Motor neuron (in vitro differentiated cells): Measurements from ENCODE around the gene UROC1. TPM values are rescaled to one million over a fixed set of nuclear protein-coding genes. Genes with fewer than 3 reads are reported as not detected.

Source experiments
- ATAC-seq, 8 experiments: fragments of 200-7000 bp; cut with Tn5 transposase; replicated peaks in 6 of 8; 2 replicates each; pipeline ENCODE4 v1.8.0; 2021; ENCODE audit warnings: mild to moderate bottlenecking in 8 of 8, moderate library complexity in 8 of 8
- H3K27ac ChIP-seq, 2 donors: fragments of 250-450 bp; sonication (Bioruptor Pico); 2 replicates each; pipeline ENCODE4 v1.9.0; 2021; ENCODE audit warnings: antibody characterized with exemption in 2 of 2, mild to moderate bottlenecking in 2 of 2, moderate library complexity in 1 of 2
- H3K4me1 ChIP-seq, 2 donors: fragments of 250-450 bp; sonication (Bioruptor Pico); replicated peaks in 1 of 2; 2 replicates each; pipeline ENCODE4 v1.6.1; 2021; ENCODE audit warnings: antibody characterized with exemption in 2 of 2, mild to moderate bottlenecking in 2 of 2, moderate library complexity in 1 of 2
- H3K4me3 ChIP-seq, 5 donors: fragments of 250-450 bp; sonication (Bioruptor Pico); 2 replicates each; pipeline ENCODE4 v1.9.0; 2021; ENCODE audit warnings: antibody characterized with exemption in 5 of 5, mild to moderate bottlenecking in 5 of 5, moderate library complexity in 4 of 5
- WGBS, 10 experiments: fragments of 450-650 bp; shearing (Covaris generic); methylation state at CpG; one replicate each; pipeline ENCODE4 v1.0.0; 2022; 5-methylcytosine and 5-hydroxymethylcytosine counted together
- in situ Hi-C, 9 experiments: fragments of 400-800 bp; cut with MboI; loops; one replicate each; pipeline ENCODE4 v1.15.0; 2021; ENCODE audit warnings: low sequenced_read_pairs in 9 of 9, low pct_unique_long_range_greater_than_20kb in 2 of 9; ENCODE audit not compliant: unreplicated experiment in 9 of 9
- total RNA-seq, 8 experiments: library from RNA; unstranded; fragments of 300-600 nt; gene quantifications; 2 replicates each; pipeline versions ENCODE4 v1.2.3 to v1.2.4, GENCODE V29; 2022

Gene UROC1
- total RNA-seq, 8 experiments from 2014 or later, result 0.04 to 0.38 (median 0.10) TPM; not detected in 2

DNA sequence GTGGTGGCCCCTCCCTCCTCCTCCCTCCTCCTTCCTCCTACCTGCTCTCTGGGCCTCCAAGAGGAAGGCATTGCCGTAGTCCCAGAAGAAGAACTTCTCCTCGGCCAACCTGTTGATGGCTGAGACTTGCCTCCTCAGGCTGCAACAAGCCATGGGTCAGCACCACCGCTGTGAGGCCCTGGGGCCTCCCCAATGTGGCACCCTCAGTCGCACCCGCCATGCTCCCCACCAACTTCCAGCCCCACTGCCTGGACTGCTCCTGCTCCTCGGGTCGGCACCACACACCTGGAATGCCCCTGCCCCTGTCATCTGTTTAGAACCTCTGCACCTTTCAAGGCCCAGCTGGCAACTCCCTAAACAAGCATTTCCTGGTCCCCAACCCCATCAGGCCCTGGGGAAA, 17.6 kb downstream of the UROC1 start:
- WGBS, 10 experiments, result 80 to 100% (median 90%) methylated on average over 2 to 4 of the region's 7 CpGs; no CpG with 5 or more reads in 7 of the 10 experiments
- in situ Hi-C loops, result no loop called here
- no peak for ATAC-seq
- Histone ChIP-seq H3K4me3 (no peak overlapping the region), H3K4me1 (peaks cover 14 to 15% of the 10 kb centered on the region in 2 donors), H3K27ac (no peak overlapping the region)

DNA sequence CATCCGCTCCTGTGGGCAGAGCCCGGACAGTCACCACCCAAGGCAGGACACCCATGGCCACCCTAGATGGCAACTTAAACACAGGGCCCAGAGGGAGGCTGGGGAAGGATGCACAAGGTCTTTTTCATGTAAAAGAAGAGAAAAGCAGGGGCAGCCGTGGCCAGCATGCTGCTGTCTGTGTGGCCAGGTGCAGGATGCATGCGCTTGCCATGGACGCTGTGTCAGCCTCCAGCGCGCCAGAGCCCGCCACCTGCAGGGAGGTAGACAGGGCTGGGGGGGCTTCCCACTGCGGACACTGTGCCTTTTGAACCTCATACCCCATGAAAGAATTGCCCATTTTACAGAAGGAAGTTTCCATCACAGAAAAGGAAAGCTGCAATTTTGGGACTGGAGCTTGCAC, 18.2 kb downstream of the UROC1 start:
- no peak overlapping the region for H3K27ac ChIP-seq
- WGBS, 10 experiments, result 64 to 100% (median 83%) methylated on average over 1 to 6 of the region's 9 CpGs; no CpG with 5 or more reads in 5 of the 10 experiments
- in situ Hi-C loops, result no loop called here
- H3K4me3 ChIP-seq, result no peak overlapping the region
- no peak for ATAC-seq
- peaks cover 15% of the 10 kb centered on the region in 2 donors for H3K4me1 ChIP-seq

GRCh38 chr3:126498929-126499328, 18.6 kb downstream of the UROC1 start:
- in situ Hi-C loops, result no loop called here
- H3K4me1 ChIP-seq, result peaks cover 19 to 20% of the 10 kb centered on the region in 2 donors
- no peak overlapping the region for H3K27ac ChIP-seq
- no peak overlapping the region for H3K4me3 ChIP-seq
- WGBS, 10 experiments, result 30 to 100% (median 62%) methylated on average over 1 to 2 of the region's 10 CpGs; no CpG with 5 or more reads in 6 of the 10 experiments
- no peak for ATAC-seq

DNA sequence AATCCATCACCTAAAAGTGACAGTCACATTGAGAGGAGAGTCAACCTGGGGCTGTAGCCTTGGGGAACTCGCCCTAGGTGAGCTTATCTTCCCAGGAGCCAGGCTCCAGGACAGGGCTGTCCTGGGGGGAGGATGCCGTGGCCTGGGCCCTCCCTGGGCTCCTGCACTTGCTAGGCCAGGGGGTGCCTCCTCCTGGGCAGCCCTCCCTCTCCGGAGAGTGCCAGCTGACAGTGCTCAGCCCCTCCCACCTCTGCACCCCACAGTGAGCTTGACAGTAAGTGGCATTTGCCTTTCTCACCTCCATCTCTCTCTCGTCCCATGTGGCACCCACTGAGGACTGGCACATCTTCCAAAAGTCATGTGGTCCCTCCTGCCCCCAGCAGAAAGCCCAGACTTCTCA, 19.1 kb downstream of the UROC1 start:
- in situ Hi-C loops, result no loop called here
- H3K4me1 ChIP-seq, result peaks cover 22 to 24% of the 10 kb centered on the region in 2 donors
- no peak overlapping the region for H3K4me3 ChIP-seq
- H3K27ac ChIP-seq, result no peak overlapping the region
- no peak for ATAC-seq
- 50 to 83% (median 60%) methylated on average over 1 to 3 of the region's 4 CpGs; no CpG with 5 or more reads in 5 of the 10 experiments for WGBS, 10 experiments

GRCh38 chr3:126497956-126498355, 19.6 kb downstream of the UROC1 start:
- Histone ChIP-seq H3K27ac (no peak overlapping the region), H3K4me3 (no peak overlapping the region), H3K4me1 (peaks cover 22 to 24% of the 10 kb centered on the region in 2 donors)
- 90 to 100% methylated on average over 1 to 2 of the region's 6 CpGs; no CpG with 5 or more reads in 8 of the 10 experiments for WGBS, 10 experiments
- in situ Hi-C loops, result no loop called here
- ATAC-seq, result no peak

DNA sequence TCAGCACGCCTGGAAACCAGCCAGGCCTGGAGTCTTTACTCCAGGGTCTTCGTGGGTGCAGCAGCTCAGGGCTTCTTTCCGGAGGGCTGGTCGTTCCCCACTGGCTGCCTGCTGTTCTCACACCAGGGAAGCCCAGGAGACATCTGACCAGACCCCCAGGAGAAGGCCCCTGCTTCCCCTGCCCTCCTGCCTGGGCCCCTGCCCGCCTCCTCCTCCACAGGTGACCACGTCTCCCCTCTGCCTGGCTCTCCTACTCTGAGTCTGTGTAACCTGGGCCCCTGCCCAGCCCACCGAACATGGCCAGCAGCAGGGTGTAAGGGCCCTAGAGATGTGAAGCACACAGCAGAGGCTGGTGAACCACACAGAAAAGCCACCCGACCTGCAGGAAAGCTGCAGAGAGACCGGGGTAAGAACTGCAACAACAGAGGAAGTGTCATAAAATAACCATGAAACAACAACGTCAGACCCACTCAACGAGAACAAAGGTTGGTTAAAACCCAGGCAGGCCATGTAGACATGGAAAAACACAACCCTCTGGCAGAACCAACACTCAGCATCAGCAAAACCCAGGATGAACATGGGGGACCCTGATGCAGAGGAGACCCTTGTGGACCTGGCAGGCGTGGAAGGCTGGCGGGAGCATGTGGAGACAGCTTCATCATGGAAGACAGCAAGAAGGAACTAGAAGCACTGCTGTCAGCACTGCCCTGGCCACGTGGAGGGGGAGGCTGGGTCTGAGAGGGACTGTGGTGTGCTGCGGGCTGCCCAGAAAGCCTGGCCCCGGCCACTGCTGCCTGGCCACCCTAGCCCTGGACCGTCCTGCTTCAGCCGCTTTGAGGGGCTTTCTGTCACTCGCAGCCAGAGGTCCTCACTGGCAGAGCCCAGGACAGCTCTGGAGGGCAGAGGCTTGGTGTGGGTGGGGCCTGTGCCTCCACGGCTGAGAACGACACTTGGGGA, 20.4 kb downstream of the UROC1 start:
- WGBS, 10 experiments, result 55 to 100% (median 74%) methylated on average over 1 to 12 of the region's 21 CpGs; no CpG with 5 or more reads in 3 of the 10 experiments
- in situ Hi-C loops, result no loop called here
- no peak overlapping the region for H3K4me3 ChIP-seq
- H3K27ac ChIP-seq, result no peak overlapping the region
- H3K4me1 ChIP-seq, result peaks cover 22 to 24% of the 10 kb centered on the region in 2 donors
- no peak for ATAC-seq

DNA sequence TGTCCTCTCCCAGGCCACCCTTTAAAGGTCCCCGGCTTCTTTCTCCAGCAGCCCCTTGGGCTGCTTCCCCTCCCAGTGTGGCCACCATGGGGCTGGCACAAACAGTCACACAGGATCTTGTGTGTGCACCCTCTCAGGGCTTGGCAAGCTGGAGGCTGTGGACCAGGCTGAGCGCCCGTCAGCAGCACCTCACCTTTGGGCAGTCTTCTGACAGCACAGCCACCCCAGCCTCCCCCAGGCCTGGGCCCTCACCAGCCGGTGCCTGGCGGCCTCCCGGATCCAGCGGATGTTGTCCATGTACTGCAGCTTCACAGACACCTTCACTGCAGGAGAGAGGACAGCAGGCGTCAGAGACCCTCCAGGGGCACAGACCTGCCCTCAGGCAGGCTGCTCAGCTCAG, 21.8 kb downstream of the UROC1 start:
- Histone ChIP-seq H3K4me3 (no peak overlapping the region), H3K27ac (no peak overlapping the region), H3K4me1 (peaks cover 9 to 13% of the 10 kb centered on the region in 2 donors)
- ATAC-seq, result no peak
- 80 to 100% methylated on average over 1 of the region's 8 CpGs; no CpG with 5 or more reads in 8 of the 10 experiments for WGBS, 10 experiments
- in situ Hi-C loops, result no loop called here

- no peak overlapping the region for H3K4me3 ChIP-seq
- 0 to 100% methylated on average over 1 to 2 of the region's 6 CpGs; no CpG with 5 or more reads in 8 of the 10 experiments for WGBS, 10 experiments
- ATAC-seq, result no peak
- in situ Hi-C loops, result no loop called here
- H3K27ac ChIP-seq, result no peak overlapping the region
- peaks cover 9 to 11% of the 10 kb centered on the region in 2 donors for H3K4me1 ChIP-seq
These were observed 22.7 kb downstream of the UROC1 start for GRCh38 chr3:126494970-126495230.

- no peak overlapping the region for H3K4me3 ChIP-seq
- H3K27ac ChIP-seq, result no peak overlapping the region
- peak; percentile 23 to 81 (median 58) for ATAC-seq
- peaks cover 9 to 11% of the 10 kb centered on the region in 2 donors for H3K4me1 ChIP-seq
- in situ Hi-C loops, result no loop called here
- WGBS, 10 experiments, result 29 to 61% (median 50%) methylated on average over 1 to 5 of the region's 12 CpGs; no CpG with 5 or more reads in 5 of the 10 experiments
These were observed 23.2 kb downstream of the UROC1 start for GRCh38 chr3:126494204-126494969.

DNA sequence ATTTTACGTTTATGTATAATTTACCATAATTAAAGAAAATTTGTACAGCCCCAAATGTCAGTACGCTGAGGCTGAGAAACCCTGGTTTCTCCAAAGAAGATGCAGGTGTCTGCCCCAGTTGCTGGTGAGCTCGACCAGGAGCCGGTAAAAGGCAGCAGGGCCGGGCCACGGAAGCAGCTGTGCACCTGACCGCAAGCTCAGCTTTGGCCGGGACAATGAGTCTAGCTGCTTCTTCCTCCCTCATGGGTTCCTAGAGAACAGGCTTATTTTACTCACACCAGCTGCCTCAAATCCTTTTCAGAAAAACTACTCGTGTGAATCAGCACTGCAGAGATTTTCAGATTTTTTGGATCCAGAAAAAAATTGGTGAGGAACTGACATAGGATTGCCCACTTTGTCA, 23.8 kb downstream of the UROC1 start:
- Histone ChIP-seq H3K4me3 (no peak overlapping the region), H3K4me1 (peaks cover 9 to 11% of the 10 kb centered on the region in 2 donors), H3K27ac (no peak overlapping the region)
- in situ Hi-C loops, result no loop called here
- ATAC-seq, result peak in 5 of 8 experiments; percentile 21 to 63 (median 50)
- WGBS, 10 experiments, result 30 to 94% (median 66%) methylated on average over 2 to 8 of the region's 9 CpGs; no CpG with 5 or more reads in 2 of the 10 experiments

DNA sequence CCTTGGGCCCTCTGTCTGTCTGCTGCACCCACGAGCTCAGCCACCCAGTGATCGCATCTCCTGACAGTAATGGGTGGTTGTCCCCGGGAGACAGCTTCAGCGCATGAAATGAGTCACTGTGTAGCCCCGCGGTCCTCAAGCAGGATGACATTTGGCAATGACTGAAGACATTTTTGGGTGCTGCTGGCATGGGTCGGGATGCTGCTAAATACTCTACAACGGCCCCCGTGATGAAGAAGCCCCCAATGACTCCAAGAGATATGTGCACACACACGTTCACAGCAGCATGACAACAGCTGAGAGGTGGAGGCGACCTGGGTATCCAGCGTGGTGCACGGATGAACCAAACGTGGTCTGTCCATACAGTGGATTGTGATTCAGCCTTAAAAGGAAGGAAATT, 24.5 kb downstream of the UROC1 start:
- Histone ChIP-seq H3K4me1 (peaks cover 9 to 11% of the 10 kb centered on the region in 2 donors), H3K27ac (no peak overlapping the region), H3K4me3 (no peak overlapping the region)
- peak in 1 of 8 experiments; percentile 22 for ATAC-seq
- in situ Hi-C loops, result no loop called here
- WGBS, 10 experiments, result 52 to 100% (median 87%) methylated on average over 1 to 8 of the region's 14 CpGs; no CpG with 5 or more reads in 2 of the 10 experiments

DNA sequence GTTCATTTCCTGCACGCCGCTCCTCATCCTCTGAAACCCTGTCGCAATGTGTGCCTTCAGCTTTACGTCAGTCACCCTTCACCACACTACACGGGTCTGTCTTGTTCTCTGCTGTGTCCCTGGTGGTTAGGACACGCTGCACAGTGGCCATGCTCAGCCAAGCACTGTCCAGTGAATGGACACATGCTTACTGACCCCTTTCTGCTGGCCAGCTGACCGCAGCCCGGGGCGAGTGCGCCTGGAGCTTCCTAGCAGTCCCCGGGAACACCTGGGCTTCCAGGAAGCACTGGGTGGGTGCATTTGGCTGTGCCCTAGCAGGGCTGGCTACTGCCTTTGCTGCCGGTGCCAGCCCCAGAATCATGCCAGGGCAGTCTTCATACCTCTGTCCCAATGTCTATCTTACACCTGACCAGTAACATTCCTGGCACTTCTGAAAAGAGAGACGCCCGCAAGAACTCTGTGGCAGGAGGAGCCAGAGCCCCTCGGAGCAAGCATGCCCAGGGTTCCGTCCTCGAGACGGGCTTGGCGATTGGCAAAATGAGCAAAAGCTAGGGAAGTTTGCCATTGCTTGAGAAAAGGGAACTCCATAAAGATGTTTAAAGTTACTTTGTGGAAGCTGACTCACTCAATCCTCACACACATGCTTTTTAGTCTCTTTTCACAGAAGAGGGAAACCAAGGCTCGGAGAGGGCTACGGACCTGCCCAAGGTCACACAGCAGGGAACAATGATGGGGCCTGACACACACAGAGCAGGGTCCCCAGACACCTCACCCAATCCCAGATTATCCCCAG, 26.2 kb downstream of the UROC1 start:
- no peak for ATAC-seq
- WGBS, 10 experiments, result 60 to 100% (median 83%) methylated on average over 1 to 16 of the region's 21 CpGs; no CpG with 5 or more reads in 1 of the 10 experiments
- in situ Hi-C loops, result no loop called here

More for the DNA sequence above, 26.2 kb downstream of the UROC1 start:
- no peak overlapping the region for H3K27ac ChIP-seq
- H3K4me3 ChIP-seq, result no peak overlapping the region
- H3K4me1 ChIP-seq, result peaks cover 13 to 14% of the 10 kb centered on the region in 2 donors
